CD14-positive monocyte (primary cell): Measurements from ENCODE around the gene CETP. TPM values are rescaled to one million over a fixed set of nuclear protein-coding genes. Genes with fewer than 3 reads are reported as not detected.

Experiments
- DNase-seq, 3 donors: peaks; one replicate each; pipeline ENCODE4 v3.0.0-alpha.2; 2011 to 2022
- H2AFZ ChIP-seq: 2 replicates; pipeline ENCODE4 v1.6.0; 2012; ENCODE audit warnings: mild to moderate bottlenecking, low read depth, low read length, inconsistent platforms; ENCODE audit not compliant: insufficient read depth, poor library complexity, severe bottlenecking
- H3K27ac ChIP-seq, 2 donors: 1 replicate in 1 of 2; 2 replicates in 1 of 2; pipeline ENCODE4 v1.5.1; 2012 to 2013; ENCODE audit warnings: low read length in 2 of 2, control low read depth in 1 of 2, inconsistent platforms in 1 of 2, low read depth in 1 of 2, mild to moderate bottlenecking in 1 of 2
- H3K27me3 ChIP-seq, 2 donors: one replicate each; pipeline versions ENCODE4 v1.6.0 to v1.6.1; 2011 to 2013; ENCODE audit warnings: low read length in 2 of 2; ENCODE audit not compliant: control insufficient read depth in 2 of 2, insufficient read depth in 2 of 2
- H3K36me3 ChIP-seq, 2 donors: replicated peaks in 1 of 2; 1 replicate in 1 of 2; 2 replicates in 1 of 2; pipeline versions ENCODE4 v1.5.1 to v1.6.1; 2012 to 2013; ENCODE audit warnings: low read length in 2 of 2, control low read depth in 1 of 2, inconsistent platforms in 1 of 2, mild to moderate bottlenecking in 1 of 2; ENCODE audit not compliant: insufficient read depth in 2 of 2, control insufficient read depth in 1 of 2
- H3K4me1 ChIP-seq, 2 donors: 1 replicate in 1 of 2; 2 replicates in 1 of 2; pipeline versions ENCODE4 v1.5.1 to v1.6.1; 2012 to 2013; ENCODE audit warnings: low read length in 2 of 2, control low read depth in 1 of 2, inconsistent platforms in 1 of 2, mild to moderate bottlenecking in 1 of 2, moderate library complexity in 1 of 2; ENCODE audit not compliant: insufficient read depth in 2 of 2, control insufficient read depth in 1 of 2
- H3K4me2 ChIP-seq: replicated peaks from 2 replicates; pipeline ENCODE3; 2012; ENCODE audit warnings: low read length, moderate library complexity, mild to moderate bottlenecking; ENCODE audit not compliant: poor library complexity, severe bottlenecking; ENCODE audit errors: extremely low read depth
- H3K4me3 ChIP-seq, 3 experiments: fragments of 200-600 bp in 1 of 3; sonication (generic) in 1 of 3; replicated peaks in 1 of 3; 1 replicate in 2 of 3; 2 replicates in 1 of 3; pipeline ENCODE4 v1.5.1; 2011 to 2013; ENCODE audit warnings: low read length in 3 of 3, mild to moderate bottlenecking in 3 of 3, control low read depth in 2 of 3, low read depth in 2 of 3, inconsistent platforms in 1 of 3, moderate library complexity in 1 of 3
- H3K79me2 ChIP-seq: 2 replicates; pipeline ENCODE4 v1.6.0; 2012; ENCODE audit warnings: mild to moderate bottlenecking, control low read depth, inconsistent platforms, low read length, moderate library complexity; ENCODE audit not compliant: insufficient read depth
- H3K9ac ChIP-seq: 2 replicates; pipeline ENCODE4 v1.6.0; 2017; ENCODE audit warnings: low read length, mild to moderate bottlenecking; ENCODE audit not compliant: insufficient read depth, poor library complexity, severe bottlenecking
- H3K9me3 ChIP-seq, 2 donors: replicated peaks in 1 of 2; 1 replicate in 1 of 2; 2 replicates in 1 of 2; pipeline versions ENCODE4 v1.5.1 to v1.6.1; 2012 to 2013; ENCODE audit warnings: low read length in 2 of 2, control low read depth in 1 of 2; ENCODE audit not compliant: control insufficient read depth in 1 of 2, insufficient read depth in 1 of 2
- H4K20me1 ChIP-seq: 2 replicates; pipeline ENCODE4 v1.6.0; 2012; ENCODE audit warnings: mild to moderate bottlenecking, low read length, control low read depth, moderate library complexity; ENCODE audit not compliant: insufficient read depth
- H3K27ac Mint-ChIP-seq, 7 donors: one replicate each; pipeline ENCODE4 v1.8.0; 2020; ENCODE audit warnings: mild to moderate bottlenecking in 7 of 7, mixed read lengths in 7 of 7, moderate library complexity in 6 of 7, inconsistent platforms in 2 of 7
- H3K27me3 Mint-ChIP-seq, 3 donors: one replicate each; pipeline ENCODE4 v1.8.0; 2021 to 2022; ENCODE audit warnings: low read depth in 3 of 3, mild to moderate bottlenecking in 3 of 3, mixed read lengths in 3 of 3, moderate library complexity in 3 of 3, inconsistent platforms in 1 of 3
- H3K36me3 Mint-ChIP-seq, 2 donors: one replicate each; pipeline ENCODE4 v1.8.0; 2020; ENCODE audit warnings: mixed read lengths in 2 of 2, inconsistent platforms in 1 of 2, mild to moderate bottlenecking in 1 of 2
- H3K4me1 Mint-ChIP-seq: one replicate; pipeline ENCODE4 v1.8.0; 2020; ENCODE audit warnings: mild to moderate bottlenecking, mixed read lengths
- H3K4me3 Mint-ChIP-seq, 2 donors: one replicate each; pipeline ENCODE4 v1.8.0; 2020; ENCODE audit warnings: mild to moderate bottlenecking in 2 of 2, mixed read lengths in 2 of 2, moderate library complexity in 1 of 2
- H3K9me3 Mint-ChIP-seq, 7 donors: one replicate each; pipeline ENCODE4 v1.8.0; 2020 to 2022; ENCODE audit warnings: mixed read lengths in 7 of 7, mild to moderate bottlenecking in 6 of 7, moderate library complexity in 6 of 7, inconsistent platforms in 2 of 7
- WGBS: methylation state at CpG from one replicate; pipeline ENCODE4 v1.1.5; 2013; ENCODE audit warnings: missing lambda C conversion rate; ENCODE audit not compliant: insufficient coverage; 5-methylcytosine and 5-hydroxymethylcytosine counted together
- intact Hi-C, 2 donors: fragments of 100-400 bp; cut with micrococcal nuclease; formaldehyde crosslinking; loops; one replicate each; pipeline versions ENCODE4 v1.15.0 to v1.15.1; 2023
- polyA minus RNA-seq: library from RNA; depleted of rRNA, polyadenylated mRNA; stranded (reverse); fragments of >200 nt; gene quantifications from 2 replicates; pipeline ENCODE4 v1.2.3, GENCODE V29; 2012
- polyA plus RNA-seq, 3 donors: library from polyadenylated mRNA; depleted of rRNA in 1 of 3; unstranded in 2 of 3; stranded (reverse) in 1 of 3; fragments of 300-500 nt in 2 of 3; fragments of >200 nt in 1 of 3; fragmentation: Illumina TruSeq in 2 of 3; gene quantifications; 1 replicate in 2 of 3; 2 replicates in 1 of 3; pipeline ENCODE4 v1.2.3, GENCODE V29; 2012 to 2021
- total RNA-seq, 12 experiments: library from RNA in 1 of 12; stranded (reverse) in 1 of 12; fragments of 120-200 nt in 1 of 12; gene quantifications; one replicate each; pipeline ENCODE4 v1.2.4 and lab custom pipeline; 2013 to 2026; ENCODE audit warnings: mixed read lengths in 6 of 12, inconsistent platforms in 1 of 12
- TF ChIP-seq, protein P1 (sequence below): fragments of 200-600 bp; IDR thresholded peaks from one replicate; pipeline ENCODE4 v1.8.0; 2022; ENCODE audit warnings: antibody characterized with exemption, mild to moderate bottlenecking

CETP gene
- 1.2 TPM for total RNA-seq (2013)
- 1 to 10 TPM in 2 of 3 donors, under 1 TPM in 1; 0.61 to 2.1 (median 1.3) TPM for polyA plus RNA-seq
- 0.42 and 0.56 TPM in 2 replicates for polyA minus RNA-seq
- total RNA-seq (lab: John Stamatoyannopoulos, UW) = 0.28 to 3.4 (median 0.64) reads per million in 11 experiments

GRCh38 chr16:56961851-56962281 lies at the start of gene CETP:
Gene CETP (plus strand): TSS chr16:56961950. CDS start chr16:56961980, 30 bp downstream.
- Mint-ChIP-seq H3K9me3 (peaks cover 0 to 4% (median 0%) of the 10 kb centered on the region in 7 donors), H3K36me3 (peaks cover 0 to 4% of the 10 kb centered on the region in 2 donors), H3K27me3 (peaks cover 0 to 5% (median 5%) of the 10 kb centered on the region in 3 donors), H3K27ac (peak within 1 kb of the TSS in 1 of 7 donors; percentile 36), H3K4me3 (no peak within 1 kb of the TSS), H3K4me1 (peaks cover 47% of the 10 kb centered on the region)
- no peak within 1 kb of the TSS for H3K27ac ChIP-seq
- H3K4me2 ChIP-seq = no peak within 1 kb of the TSS
- no peak within 1 kb of the TSS for H3K9ac ChIP-seq
- DNase-seq = no peak
- H2AFZ ChIP-seq = no peak within 1 kb of the TSS
- H3K79me2 ChIP-seq = no peaks in the 10 kb centered on the region
- peaks cover 45 to 57% of the 10 kb centered on the region in 2 donors for H3K4me1 ChIP-seq
- TF ChIP-seq, protein P1, sequence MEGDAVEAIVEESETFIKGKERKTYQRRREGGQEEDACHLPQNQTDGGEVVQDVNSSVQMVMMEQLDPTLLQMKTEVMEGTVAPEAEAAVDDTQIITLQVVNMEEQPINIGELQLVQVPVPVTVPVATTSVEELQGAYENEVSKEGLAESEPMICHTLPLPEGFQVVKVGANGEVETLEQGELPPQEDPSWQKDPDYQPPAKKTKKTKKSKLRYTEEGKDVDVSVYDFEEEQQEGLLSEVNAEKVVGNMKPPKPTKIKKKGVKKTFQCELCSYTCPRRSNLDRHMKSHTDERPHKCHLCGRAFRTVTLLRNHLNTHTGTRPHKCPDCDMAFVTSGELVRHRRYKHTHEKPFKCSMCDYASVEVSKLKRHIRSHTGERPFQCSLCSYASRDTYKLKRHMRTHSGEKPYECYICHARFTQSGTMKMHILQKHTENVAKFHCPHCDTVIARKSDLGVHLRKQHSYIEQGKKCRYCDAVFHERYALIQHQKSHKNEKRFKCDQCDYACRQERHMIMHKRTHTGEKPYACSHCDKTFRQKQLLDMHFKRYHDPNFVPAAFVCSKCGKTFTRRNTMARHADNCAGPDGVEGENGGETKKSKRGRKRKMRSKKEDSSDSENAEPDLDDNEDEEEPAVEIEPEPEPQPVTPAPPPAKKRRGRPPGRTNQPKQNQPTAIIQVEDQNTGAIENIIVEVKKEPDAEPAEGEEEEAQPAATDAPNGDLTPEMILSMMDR = no peak
- whole genome bisulfite sequencing = 46% methylated on average over 7 of the region's 12 CpGs
- H3K9me3 ChIP-seq = no peaks in the 10 kb centered on the region
- H3K4me3 ChIP-seq = no peak within 1 kb of the TSS
- no peaks in the 10 kb centered on the region for H3K27me3 ChIP-seq
- H4K20me1 ChIP-seq = no peaks in the 10 kb centered on the region
- H3K36me3 ChIP-seq = no peaks in the 10 kb centered on the region
- intact Hi-C loops = loop anchor here in 1 of 2 donors (10.0 kb wide), 1 partner anchor 203 kb away; no protein-coding TSS in a partner anchor

DNA sequence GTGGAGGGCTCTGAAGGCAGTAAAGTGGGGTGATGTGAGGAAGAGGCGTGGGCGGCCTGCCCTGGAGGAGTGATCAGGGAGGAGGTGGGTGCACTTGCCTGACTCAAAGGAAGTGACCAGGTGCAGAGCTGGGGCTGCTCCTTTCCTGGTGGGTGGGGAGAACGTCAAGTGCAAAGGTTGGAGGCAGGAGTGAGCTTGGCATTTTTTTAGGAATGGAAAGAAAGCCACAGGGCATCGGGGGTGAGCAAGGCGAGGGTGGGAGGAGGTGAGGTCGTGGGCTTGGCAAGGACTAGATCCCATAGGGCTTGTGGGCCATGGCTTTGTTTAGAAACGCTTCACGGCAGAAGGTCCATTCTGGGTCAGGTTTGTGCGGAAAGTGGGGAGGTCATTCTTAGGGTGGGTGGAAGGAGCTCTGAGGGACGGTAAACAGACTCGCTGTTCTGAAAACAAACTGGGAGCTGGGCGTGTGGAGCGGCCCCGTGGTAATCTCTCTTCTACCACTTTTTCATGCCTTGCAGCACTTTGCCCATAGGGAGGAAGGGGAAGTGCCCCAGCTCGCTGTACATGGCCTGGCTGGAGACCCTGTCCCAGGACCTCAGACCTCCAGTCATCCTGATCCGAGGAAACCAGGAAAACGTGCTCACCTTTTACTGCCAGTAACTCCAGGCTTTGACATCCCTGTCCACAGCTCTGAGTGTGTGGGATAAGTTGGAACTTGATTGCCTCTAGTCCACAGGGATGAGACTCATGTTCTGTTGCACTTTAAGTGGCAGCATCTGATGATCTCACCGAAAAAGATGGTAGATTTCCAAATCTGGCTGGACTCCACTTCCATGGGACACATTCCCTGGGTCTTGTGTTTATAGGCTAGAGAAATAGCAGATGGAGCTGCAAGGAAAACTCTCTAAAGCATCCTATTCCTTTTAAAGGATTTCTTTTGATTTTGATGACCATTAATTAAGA lies 48.7 kb upstream of the CETP start:
- intact Hi-C loops = loop anchor here in 1 of 2 donors (1.0 kb wide), 1 partner anchor 10 kb away; no protein-coding TSS in a partner anchor

More for the DNA sequence above, 48.7 kb upstream of the CETP start:
- H3K4me1 ChIP-seq = peaks cover 68 to 73% of the 10 kb centered on the region in 2 donors
- peak overlapping the region; percentile 2 for H2AFZ ChIP-seq
- Mint-ChIP-seq H3K4me1 (peaks cover 75% of the 10 kb centered on the region), H3K27me3 (peaks cover 4 to 9% (median 4%) of the 10 kb centered on the region in 3 donors), H3K9me3 (peaks cover 0 to 2% (median 0%) of the 10 kb centered on the region in 7 donors), H3K36me3 (peaks cover 3 to 10% of the 10 kb centered on the region in 2 donors), H3K27ac (peak overlapping the region in 6 of 7 donors; percentile 25 to 94 (median 78)), H3K4me3 (peak overlapping the region in 1 of 2 donors; percentile 53)
- no peaks in the 10 kb centered on the region for H3K9me3 ChIP-seq
- no peaks in the 10 kb centered on the region for H3K79me2 ChIP-seq
- no peak overlapping the region for H3K9ac ChIP-seq
- peak overlapping the region; percentile 5 for H3K4me2 ChIP-seq
- no peaks in the 10 kb centered on the region for H4K20me1 ChIP-seq
- H3K27ac ChIP-seq = peak overlapping the region in 1 of 2 donors; percentile 23
- DNase-seq = peak; percentile 25 to 48 (median 45)
- peak overlapping the region in 1 of 3 experiments; percentile 60 for H3K4me3 ChIP-seq
- no peaks in the 10 kb centered on the region for H3K27me3 ChIP-seq
- TF ChIP-seq, protein P1 = no peak
- H3K36me3 ChIP-seq = no peaks in the 10 kb centered on the region
- 88% methylated on average over 10 of the region's 18 CpGs for WGBS
